Stimulated activated CD4-positive, alpha-beta T cell treated with anti-CD3 and anti-CD28 coated beads, Interleukin-2, amount 100 ng/mL, for 24 hours (primary cell): Measurements from ENCODE around the gene TNFRSF8.
"Not testable (repeated sequence)": the region's sequence is repeated elsewhere in the genome, so short reads cannot be mapped to it uniquely, and the experiment has no call there.

Source experiments
- DNase-seq, 2 donors: peaks; one replicate each; pipeline ENCODE4 v3.0.0-alpha.2; 2020

TNFRSF8 gene

DNA sequence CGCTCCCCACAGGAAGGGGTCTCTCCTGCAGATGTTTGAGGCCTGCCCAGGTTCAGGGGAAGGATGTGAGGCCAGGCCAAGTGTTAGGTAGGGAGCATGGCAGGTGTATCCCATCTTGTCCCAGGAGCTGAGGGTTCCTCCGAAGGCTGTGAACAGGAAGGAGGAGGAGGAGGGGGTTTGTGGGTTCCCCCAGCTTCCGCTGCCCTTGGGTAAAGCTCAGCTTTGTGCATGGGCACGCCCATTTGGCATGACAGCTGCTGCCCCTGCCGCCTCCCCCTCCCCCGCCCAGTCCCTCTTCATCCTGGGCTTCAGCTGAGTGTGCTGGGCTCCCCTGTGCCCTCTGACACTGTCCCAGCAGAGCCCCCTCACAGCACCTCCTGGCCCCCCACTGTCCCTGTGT lies 25.5 kb downstream of the TNFRSF8 start:
- DNase-seq, result peak in 1 of 2 donors; percentile 41

DNA sequence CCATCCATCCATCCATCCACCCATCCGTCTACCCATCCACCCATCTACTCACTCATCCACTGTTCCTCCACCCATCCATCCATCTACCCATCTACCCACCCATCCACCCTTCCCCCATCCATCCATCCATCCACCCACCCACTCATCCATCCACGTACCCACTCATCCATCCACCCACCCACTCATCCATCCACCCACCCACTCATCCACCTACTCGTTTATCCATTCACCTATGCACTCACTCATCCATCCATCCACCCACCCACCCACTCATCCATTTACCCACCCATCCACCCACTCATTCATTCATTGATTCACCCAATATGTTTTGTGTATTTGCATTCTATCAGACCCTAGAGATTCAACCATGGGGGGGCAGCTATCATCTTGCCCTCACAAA lies 27.2 kb downstream of the TNFRSF8 start:
- no peak for DNase-seq

DNA sequence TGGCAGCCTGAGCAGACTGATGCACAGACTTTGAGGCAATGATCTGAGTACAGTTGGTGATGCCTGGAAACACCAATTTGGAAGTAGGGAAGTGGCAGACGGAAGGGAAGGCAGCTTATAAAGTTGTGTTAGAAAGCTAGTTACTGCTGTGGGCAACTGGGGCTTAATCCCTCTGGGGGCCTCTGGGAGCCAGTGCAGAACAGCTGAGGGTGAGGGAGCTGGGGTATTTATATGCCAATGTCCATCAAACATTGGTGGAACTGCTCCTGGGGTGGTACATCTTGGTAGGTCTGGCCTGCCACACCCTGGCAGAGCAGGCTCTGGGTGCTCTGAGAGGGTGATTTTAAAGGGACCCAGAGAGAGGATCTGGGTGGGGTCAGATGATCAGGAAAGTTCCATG lies 28.1 kb downstream of the TNFRSF8 start:
- DNase-seq, result no peak

DNA sequence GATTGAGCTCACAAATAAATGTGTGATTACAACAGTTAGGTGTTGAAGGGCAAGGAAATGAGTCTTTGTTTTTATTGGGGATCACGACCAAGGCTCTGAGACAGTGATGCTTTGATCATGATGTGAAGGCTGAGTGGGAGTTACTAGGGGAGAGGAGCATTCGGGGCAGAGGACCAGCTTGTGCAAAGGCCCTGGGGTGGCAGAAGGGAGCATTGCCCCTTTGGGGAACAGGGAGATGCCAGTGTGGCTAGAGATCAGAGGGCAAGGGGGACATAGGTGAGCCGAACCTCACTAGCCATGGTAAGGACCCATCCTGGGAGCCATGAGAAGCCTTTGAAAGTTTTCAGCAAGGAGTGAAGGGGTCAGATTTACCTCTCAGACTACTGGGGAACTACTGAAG lies 31.1 kb downstream of the TNFRSF8 start:
- DNase-seq, result no peak

DNA sequence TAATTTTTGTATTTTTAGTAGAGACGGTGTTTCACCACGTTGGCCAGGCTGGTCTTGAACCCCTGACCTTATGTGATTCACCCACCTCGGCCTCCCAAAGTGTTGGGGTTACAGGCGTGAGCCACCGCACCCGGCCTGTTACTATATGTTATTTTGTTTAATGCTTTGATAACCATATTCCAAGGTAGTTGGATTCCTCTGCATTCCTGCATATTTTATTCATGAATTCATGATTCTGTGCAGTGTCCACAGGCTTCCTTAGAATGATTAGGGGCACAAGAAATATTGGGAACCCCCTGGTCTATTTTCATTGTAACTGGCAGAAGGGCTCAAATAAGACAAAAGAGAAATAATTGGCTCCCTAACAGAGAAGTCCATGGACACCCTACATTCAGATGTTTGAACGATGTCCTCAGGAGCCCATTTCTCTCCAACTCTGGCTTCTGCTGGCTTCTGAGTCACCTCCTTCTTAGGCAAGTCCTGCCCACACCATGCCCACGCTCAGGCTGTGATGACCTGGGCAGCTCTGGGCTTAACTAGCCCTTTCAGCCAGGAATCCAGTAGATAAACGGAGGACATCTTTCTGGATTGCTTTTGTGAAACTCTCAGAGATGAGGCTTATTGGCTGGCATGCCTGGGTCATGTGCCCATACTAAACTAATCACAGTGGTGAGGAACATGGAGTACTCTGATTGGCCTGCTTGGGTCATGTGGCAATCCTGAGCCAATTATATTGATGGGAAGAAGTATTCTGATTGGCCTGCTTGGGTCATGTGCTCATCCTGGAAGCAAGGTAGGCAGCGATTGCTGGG lies 32.6 kb downstream of the TNFRSF8 start:
- no peak for DNase-seq

DNA sequence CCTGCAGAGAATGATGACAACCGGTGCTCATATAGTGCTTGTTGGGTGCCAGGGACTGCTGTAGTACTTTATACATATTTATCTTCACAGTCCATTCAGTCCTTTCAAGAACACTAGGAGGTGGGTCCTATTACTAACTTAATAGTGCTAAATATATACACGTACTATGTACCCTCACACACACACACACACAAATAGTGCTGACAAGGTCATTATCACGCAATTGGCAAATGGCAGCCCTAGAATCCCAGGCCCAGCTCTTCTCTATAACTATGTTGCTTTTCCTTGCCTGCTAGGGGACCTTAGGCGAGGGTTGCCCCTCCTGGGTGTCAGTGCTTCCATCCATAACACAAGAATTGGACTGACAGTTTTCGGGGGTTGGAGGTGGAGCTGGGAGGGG lies 33.5 kb downstream of the TNFRSF8 start:
- no peak for DNase-seq

DNA sequence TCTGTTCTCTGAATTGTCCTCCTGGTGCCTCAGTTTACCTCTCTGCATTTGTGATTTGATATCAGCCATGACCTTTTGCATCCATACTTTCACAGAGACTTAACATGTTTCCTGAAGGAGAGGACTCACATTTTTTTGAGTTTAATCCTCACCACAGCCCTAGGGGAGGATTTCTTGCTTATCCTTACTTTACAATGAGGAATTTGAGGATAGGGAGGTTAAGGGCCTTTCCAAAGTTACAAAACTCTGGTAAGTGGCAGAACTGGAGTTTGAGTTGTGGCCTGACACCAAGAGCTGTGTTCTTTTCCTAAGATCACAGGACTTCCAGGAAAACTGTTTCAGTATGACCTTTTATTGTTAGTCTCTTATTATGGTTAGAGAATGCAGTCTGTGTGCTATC lies 34.2 kb downstream of the TNFRSF8 start:
- DNase-seq, result no peak

DNA sequence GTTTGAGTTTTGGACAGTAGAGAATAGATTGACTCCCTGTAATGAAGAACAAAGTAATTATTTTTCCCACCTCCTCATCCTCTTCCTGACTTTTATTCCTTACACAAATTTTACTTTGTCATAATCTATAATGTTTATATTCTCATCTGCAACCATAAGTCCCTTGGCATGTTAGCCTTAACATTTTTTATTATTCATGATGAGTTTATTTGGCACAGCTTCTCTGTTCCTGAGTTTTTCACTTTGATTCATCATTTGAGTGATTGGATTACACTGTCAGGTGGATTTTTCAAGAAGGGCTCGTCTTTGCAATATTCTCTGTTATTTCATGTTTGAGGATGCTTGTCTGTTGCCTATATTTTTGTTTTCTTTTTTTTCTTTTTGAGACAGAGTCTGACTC lies 35.7 kb downstream of the TNFRSF8 start:
- DNase-seq, result no peak

DNA sequence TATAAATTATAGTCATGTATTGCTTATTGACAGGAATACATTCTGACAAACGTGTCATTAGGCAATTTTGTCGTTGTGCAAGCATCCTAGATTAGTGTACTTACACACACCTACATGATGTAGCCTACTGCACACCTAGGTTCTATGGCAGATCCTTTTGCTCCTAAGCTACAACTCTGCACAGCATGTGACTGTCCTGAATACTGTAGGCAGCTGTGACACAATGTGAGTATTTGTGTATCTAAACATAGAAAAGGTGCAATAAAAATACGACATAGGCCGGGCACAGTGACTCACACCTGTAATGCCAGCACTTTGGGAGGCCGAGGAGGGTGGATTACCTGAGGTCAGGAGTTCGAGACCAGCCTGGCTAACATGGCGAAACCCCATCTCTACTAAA lies 36.5 kb downstream of the TNFRSF8 start:
- DNase-seq, result no peak

DNA sequence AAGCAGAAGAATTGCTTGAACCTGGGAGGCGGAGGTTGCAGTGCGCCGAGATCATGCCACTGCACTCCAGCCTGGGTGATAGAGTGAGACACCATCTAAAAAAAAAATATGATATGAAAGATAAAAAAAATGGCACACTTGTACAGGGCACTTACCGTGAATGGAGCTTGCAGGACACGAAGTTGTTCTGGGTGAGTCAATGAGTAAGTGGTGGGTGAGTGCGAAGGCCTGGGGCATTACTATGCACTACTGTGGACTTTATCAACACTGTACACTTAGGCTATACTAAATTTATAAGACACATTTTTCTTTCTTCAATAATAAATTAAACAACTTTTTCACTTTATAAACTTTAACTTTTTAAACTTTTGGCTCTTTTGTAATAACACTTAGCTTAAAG lies 37.0 kb downstream of the TNFRSF8 start:
- no peak for DNase-seq

DNA sequence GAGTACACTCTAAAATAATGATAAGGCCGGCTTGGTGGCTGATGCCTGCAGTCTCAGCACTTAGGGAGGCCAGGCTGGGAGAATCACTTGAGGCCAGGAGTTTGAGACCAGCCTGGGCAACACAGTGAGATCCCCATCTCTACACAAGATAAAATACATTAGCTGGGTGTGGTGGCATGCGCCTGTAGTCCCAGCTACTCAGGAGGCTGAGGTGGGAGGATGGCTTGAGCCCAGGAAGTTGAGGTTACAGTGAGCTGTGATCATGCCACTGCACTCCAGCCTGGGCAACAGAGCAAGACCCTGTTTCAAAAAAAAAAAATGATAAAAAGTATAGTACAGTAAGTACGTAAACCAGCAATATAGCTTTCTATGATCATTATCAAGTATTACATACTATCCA lies 38.0 kb downstream of the TNFRSF8 start:
- not testable (repeated sequence) for DNase-seq

DNA sequence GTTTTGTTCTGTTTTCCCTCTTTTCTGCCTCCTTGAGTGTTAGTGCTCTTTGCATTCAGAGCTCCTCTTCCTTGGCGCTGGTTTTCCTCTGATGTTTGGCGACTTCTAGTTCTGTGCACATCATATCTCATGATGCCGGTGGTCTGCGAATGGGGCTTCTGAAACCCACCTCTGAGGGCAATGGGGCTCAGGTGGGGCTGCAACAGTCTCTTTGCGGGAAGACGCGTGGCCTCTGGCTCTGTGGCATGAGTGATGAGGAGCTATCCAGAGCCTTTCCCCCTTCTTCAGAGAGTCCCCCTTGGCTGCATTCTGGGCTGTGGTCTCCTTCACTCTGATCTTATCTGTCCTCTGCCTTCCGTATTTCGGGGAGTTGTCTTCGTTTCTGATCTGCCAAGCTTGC lies 39.0 kb downstream of the TNFRSF8 start:
- DNase-seq, result no peak

DNA sequence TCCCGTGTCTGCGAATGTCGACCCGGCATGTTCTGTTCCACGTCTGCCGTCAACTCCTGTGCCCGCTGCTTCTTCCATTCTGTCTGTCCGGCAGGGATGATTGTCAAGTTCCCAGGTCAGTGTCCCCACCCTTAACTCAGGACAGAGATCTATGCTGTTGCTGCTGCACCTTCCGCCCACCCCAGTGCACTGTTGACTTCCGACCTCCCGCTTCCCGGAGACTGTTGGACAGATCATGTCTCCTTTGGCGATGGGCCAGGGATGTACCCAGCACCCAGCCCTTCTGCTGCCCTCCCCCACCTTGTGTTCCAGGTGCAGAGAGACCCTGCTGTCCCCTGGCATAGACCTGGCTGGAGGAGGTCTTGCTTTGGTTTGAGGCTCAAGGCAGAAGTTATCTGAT lies 41.3 kb downstream of the TNFRSF8 start:
- DNase-seq, result no peak

DNA sequence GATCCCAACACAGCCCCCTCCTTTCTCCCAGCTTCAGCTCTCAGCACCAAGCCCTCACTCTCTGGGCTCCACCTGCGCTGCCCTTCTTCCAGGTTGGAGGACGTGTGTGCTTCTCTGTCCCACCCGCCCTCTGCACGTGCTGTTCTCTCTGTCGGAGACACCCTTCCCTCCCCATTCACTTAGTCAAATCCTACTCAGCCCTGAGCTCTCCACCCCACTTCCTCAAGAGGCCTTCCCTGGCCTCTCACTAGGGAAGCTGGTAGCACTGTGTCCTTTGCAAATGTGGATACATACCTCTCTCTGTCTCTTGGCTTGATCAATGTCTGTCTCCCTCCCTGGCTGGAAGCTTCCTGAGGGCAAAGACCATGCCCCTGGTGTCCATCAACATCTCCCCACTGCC lies 43.0 kb downstream of the TNFRSF8 start:
- DNase-seq, result no peak

DNA sequence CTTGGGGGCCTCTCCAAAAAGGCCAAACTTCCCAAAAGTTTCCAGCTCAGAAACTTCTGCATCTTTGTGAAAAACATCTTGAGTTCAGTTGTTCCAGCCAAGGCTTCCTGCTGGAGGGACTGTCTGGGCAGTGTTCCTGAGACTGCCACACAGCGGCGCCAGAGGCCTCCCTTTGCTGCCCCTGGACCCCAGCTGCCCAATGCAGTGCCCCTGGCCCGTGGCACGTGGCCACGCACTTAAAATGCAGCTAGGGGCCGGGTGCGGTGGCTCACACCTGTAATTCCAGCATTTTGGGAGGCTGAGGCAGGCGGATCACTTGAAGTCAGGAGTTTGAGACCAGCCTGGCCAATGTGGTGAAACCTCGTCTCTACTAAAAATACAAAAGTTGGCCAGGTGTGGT lies 43.8 kb downstream of the TNFRSF8 start:
- DNase-seq, result peak in 1 of 2 donors; percentile 22

DNA sequence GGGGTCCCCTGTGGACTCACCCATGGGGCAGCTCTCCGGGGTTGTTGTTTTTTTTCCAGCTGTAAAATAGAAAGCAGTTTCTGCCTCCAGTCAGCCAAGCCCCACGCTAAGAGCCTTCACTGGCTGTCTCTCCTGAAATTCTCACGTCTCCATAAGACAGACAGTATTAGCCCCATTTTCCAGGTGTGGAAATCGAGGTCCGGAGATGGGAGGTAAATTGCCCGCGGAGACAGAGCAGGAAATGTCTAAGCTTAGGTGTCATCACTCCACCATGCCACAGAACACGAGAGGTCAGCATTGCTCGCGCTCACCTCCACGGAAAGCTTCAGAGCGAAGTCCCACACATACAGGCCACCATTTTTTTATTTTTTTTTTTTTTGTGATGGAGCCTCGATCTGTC lies 44.6 kb downstream of the TNFRSF8 start:
- DNase-seq, result no peak

DNA sequence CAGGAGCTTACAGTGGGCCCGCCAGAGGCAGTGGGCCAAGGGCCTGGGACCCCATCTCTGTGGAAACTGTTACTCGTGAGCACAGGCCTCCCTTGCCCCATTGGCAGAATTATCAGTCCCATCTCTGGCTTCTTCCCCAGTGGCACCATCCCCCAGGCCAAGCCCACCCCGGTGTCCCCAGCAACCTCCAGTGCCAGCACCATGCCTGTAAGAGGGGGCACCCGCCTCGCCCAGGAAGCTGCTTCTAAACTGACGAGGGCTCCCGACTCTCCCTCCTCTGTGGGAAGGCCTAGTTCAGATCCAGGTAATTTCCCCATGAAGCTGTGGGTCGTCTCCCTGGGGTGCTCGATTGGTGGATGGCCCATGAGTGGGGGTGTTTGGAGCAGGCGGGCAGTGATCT lies 46.8 kb downstream of the TNFRSF8 start:
- no peak for DNase-seq

DNA sequence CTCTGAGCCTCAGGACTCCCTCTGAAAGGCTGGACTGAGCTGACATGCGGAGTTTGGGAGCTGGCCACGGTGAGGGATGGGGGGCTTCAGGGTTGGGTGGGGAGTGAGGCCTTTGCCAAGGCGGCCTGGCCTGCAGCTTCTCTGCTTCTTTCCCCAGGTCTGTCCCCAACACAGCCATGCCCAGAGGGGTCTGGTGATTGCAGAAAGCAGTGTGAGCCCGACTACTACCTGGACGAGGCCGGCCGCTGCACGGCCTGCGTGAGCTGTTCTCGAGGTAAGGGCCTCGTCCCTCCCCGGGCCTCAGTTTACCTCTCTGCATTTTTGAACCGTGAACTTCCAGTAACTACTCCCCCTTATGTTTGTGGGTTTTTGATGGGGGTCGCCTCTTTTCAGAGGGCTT lies 48.6 kb downstream of the TNFRSF8 start:
- no peak for DNase-seq

DNA sequence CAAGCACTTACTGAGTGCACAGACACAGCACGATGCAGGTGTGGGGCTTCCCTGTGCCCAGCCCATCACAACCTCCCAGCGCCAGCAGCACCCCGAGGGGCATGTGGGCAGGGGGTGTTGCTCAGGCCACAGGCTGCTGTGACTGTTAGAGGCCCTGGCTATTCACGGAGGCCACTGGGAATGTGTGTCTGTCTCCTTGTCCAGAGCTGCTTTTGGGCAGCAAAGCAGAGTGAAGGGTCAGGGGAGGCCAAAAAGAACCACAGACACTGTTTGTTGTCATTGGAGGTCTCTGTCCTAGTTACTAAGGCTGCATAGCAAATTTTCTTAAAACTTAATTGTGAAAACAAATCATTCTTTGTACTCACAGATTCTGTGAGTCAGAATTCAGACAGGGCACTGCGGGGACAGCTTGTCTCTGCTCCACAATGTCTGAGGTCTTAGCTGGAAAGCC lies 49.6 kb downstream of the TNFRSF8 start:
- DNase-seq, result no peak

DNA sequence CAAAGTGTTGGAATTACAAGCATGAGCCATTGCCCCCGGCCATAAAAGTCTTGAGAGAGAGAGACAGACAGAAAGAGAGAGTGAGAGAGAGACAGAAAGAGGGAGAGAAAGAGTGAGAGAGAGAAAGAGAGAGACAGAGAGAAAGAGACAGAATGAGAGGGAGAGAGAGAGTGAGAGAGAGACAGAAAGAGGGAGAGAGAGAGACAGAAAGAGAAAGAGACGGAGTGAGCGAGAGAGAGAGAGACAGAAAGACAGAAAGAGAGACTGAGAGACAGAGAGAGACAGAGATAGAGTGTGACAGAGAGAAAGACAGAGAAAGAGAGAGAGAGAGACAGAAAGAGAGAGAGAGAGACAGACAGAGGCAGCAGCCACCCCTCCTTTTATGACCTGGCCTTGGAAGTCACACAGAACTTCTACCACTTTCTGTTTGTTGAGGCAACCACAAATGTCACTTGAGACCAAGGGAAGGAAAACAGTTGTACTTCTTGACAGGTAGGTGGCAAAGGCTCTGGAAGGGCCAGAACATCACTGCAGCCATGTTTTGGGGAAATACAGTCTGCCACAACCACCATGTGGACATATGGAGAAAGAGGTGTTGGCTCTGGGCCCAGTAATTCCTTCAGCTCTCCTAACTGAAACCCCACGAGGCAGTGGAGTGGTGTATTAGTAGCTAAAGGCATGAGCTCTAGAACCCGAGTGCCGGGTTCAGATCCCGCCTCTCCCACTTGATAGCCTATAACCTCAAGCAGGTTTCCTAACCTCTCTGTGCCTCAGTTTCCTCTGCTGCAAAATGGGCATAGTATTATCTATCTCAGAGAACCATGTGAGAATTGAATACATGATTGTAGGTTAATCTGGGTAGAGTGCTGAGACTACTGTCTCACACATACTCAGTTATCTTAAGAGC lies 50.6 kb downstream of the TNFRSF8 start:
- DNase-seq, result no peak

DNA sequence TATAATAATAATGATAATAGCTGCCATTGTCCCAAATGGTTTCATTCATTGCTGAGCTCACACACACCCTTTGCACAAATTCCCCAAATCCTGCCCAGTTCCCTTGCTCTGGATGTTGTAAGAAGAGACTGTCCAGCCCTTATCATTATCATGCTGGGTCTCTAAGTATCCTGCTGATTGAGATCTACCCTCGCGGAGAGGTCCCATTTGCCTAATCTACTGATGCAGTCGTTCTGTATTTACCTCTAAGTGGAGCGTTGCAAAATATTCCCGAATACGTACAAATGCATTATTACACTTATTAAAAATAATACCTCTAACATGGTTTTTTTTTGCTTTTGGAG lies 51.2 kb downstream of the TNFRSF8 start:
- DNase-seq, result no peak

DNA sequence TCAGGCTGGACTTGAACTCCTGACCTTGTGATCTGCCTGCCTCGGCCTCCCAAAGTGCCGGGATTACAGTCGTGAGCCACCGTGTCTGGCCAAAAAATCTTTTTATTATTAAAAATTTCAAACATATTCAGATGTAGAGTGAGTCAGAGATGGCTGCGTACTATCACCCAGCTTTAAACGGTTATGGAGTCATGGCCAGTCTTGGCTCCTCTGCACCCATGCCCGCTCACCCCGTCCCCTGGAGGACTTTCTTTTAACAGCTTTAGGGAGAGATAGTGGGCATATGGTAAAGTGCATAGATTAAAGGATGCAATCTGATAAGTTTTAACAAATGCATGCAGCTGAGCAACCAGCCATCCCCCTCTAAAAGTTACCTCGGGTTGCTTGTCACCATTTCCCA lies 51.8 kb downstream of the TNFRSF8 start:
- no peak for DNase-seq

DNA sequence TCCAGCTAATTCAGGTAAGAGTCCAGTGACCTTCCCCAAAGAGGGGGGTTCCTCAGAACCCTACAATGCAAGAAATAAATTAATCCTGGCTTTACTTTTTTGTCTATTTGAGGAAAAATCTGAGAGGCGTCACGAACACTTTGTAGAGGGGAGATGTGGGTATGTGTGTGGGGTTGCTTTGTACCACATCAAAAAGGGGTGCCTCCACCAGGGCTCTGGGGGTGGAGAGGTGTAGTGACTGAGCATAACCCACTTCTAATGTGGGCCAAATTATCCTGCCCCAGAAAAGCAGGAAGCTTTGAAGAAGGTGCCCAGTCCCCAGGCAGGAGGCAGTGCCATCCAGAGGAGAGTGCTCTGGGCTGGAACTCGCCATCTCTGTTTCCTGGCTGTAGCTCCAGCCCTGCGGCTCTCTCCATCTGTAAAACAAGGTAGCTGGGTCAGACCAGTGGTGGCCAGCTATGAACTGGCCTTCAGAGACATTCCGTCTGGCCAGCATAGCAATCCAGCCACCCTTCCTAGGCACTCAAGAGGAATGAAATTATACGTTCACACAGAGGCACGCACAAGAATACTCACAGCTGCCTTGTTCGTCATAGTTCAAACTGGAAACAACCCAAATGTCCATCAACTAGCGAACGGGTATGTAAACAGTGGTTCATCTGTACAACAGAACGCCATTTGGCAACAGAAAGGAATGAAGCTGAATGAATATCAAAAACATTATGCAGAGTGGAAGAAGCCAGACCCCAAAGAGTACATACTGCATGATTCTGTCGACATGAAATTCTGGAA lies 58.3 kb downstream of the TNFRSF8 start:
- no peak for DNase-seq
